Right lung (tissue), 5 donors: ENCODE results near the gene DLGAP1. TPM values are rescaled to one million over a fixed set of nuclear protein-coding genes. Genes with fewer than 3 reads are reported as not detected.
A peak's percentile ranks its signal among the peaks of the same experiment; 100 is the strongest.

Experiments
- DNase-seq, 2 donors: peaks; one replicate each; pipeline ENCODE4 v3.0.0-alpha.2; 2013
- polyA plus RNA-seq, 5 donors: library from polyadenylated mRNA; unstranded; fragments of 120-200 nt; gene quantifications; one replicate each; pipeline versions ENCODE4 v1.2.1 to v1.2.3, GENCODE V29; 2013; ENCODE audit warnings: inconsistent platforms in 1 of 5, low replicate concordance in 1 of 5; ENCODE audit not compliant: insufficient read length in 5 of 5, insufficient read depth in 1 of 5

DLGAP1 gene
- polyA plus RNA-seq, 5 donors = 1.0 to 3.2 (median 2.0) TPM

DNA sequence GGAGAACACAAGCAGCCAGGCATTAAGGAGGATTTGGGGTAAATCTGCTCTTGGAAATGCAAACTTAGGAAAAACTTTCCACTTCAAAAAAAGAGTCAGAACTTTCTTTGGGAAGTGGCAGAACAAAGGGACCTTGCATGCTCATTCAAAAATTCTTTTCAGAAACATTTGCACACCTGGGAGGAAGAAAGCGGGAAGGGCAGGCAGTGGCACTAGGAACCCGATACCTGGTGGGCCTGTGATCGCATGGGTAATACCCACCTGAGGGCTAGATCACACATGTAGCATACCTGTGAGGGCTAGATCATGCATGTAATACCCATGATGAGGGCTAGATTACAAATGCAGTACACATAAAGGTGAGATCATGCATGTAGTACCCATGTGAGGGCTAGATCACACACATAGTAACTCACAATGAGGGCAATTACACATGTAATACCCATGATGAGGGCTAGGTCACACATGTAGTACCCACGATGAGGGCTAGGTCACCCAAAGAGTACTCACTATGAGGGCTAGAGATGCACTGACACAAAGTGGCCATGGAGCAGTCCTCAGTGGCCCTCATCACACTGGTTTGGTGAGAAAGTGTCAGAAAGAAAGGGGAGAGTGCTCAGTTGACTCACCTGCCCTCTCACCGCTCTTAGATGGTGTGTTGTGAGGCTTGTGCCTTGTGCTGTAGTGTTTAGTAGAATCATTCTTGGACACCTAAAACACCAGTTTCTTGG, 212.5 kb downstream of the DLGAP1 start:
- DNase-seq = no peak

DNA sequence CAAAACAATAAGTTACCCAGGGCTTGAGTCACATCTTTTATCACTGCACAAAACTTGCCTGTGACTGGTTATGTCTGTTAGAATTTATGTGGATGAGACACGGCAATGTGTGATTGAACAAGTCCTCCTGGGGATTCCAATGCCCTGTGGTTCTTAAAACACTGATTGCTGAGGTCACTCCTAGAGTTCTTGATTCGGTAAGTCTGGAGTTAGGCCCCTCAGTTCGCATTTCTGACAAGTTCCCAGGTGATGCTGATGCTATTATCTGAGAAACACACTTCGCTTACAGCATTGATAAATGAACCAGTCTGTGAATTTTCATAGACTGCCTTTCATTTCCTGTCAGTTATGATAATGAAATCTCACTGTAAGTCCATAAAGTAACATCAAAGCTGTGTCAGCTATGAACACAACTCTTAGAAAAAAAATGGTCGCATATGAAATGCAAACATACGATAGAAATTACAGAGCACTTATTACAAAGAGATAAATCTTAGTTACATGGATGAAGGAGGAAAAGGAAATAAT, 214.0 kb downstream of the DLGAP1 start:
- DNase-seq = no peak

DNA sequence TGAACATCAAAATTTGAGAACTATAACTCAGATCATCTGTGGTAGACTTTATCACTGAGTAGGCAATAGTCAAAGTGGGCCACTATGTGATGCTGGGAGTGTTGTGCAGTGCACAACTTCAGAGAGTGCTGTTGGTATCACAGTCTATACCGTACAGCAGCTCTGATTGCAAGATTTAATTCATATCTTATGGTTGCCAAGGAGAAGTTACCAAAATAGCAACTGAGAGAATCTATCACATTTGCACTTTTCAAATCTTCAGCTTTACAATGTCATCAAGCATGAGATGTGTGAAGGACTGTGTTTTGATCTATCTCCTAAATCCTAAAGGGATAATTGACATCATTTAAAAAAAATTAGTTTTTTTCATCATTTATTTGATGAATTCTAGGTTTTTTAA, 216.1 kb downstream of the DLGAP1 start:
- DNase-seq = no peak

DNA sequence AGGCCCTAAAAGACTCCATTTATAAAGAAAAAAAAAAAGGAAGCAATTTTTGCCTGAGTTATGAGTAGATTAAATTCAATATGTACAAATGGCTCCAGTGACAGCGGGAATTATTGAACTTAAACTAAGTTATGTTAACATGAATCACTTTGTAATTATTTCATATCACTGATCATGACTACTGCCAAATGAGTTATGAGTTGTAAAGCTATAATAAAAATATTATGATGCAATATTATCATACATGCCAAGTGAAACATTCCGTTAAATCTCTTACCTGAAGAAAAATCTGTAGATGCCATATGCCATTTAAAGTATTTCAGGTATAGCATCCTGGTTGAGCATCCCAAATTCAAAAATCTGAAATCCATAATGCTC, 217.5 kb downstream of the DLGAP1 start:
- DNase-seq = no peak

DNA sequence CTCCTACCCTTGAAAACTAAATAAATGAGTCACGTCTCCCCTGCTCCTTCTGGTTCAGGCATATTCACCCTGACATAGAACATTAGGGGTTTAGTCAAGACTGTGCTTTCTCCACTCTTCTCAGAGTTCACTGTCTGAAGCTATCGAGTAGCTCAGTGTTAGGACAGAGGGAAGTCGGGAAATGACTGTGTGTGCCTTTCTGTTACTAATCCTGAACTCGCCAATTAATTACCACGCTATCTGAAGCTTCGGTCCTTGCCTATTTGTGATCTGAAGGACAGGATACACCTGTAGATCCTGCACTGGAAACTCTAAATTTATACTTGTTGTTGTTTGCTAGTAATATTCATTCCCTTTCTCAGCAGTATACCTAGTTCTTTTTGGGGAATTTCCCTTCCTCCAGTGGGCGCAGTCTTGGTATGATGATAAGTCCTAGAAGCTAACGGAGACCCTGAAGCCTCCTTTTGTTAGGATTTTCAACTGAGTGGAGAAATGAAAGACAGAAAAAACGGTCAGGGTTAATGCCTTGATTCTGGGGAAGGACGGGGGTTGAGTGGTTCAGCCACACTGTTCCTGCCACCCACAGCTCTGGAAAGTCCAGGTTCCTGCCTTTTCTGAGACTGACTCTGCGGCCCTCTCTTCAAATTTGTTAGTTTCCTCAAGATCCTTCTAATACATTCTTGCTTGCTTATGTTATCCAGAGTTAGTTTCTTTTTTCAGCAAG, 218.0 kb downstream of the DLGAP1 start:
- no peak for DNase-seq

DNA sequence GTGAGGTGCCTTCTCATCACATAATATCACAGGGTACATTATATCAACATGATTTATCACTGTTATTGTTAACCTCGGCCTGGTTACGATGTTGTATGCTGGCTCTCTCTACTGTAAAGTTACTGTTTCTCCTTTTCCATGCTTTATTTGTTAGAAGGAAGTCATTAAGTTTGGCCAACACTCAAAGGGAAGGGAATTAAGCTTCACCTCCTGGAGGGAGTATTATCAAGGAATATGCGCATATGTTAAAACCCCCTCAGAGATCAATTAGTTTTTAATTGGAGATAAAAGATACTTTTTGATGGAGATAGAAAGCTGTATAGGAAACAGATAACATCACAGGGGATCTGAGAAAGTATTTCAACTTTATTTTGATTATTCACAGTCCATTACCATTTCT, 221.6 kb downstream of the DLGAP1 start:
- DNase-seq = no peak

DNA sequence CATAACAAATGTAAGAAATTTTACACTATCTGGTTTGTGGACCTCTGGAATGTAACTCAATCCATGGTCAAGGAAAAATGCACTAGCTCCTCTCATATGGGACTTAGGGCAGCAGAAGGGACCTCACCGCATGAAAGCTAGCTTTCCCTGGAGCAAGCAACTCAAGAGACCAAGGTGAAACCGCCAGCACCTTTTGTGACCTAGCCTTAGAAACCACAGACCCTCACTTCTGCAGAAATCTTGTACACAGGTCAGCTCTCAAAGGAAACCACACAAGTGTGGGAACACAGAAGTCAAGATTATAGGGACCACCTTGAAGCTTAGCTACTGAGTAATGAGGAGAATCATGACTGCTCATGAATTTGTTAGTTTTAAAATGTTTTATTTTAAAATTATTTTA, 222.5 kb downstream of the DLGAP1 start:
- DNase-seq = no peak

DNA sequence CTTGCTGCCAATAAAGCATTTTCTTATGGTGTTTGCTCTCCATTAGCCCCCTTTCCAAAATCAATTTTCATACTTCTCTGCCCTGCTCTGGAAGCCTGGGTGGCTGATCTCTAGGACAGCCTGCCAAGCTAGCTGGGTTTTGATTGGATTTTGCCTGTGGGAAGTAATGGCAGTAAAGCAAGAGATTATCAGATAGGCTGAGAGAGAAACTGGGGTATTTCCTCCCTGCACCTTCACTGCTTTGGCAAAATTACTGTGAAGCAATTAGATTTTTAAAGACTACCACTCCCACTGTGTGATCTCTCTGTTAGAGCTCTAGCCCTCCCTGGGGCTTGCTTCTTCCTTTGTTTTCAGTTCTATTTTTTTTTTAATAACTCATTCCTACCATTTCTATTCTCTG, 223.8 kb downstream of the DLGAP1 start:
- no peak for DNase-seq

DNA sequence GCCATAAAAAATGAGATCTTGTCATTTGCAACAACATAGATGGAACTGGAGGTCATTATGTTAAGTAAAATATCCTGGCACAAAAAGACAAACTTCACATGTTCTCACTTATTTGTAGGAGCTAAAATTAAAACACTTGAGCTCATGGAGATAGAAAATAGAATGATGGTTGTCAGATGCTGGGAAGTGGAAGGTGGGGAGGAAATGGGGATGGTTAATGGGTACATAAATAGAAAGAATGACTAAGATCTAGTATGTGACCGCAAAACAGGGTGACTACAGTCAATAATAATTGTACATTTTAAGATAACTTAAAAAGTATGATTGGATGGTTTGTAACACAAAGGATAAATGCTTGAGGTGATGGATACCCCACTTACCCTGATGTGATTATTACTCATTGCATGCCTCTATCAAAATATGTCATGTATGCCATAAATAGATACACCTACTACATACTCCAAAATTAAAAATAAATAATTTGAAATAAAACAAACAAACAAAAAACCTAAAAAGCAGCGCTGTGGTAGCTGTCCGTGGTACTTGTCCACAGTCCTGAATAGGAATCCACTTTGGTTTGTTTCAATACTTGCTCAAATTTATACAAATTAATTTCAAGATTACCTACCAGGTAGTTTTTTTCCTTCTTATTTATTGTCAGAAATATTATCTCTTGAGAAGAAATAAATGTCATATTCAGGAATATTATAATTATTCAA, 224.5 kb downstream of the DLGAP1 start:
- no peak for DNase-seq

DNA sequence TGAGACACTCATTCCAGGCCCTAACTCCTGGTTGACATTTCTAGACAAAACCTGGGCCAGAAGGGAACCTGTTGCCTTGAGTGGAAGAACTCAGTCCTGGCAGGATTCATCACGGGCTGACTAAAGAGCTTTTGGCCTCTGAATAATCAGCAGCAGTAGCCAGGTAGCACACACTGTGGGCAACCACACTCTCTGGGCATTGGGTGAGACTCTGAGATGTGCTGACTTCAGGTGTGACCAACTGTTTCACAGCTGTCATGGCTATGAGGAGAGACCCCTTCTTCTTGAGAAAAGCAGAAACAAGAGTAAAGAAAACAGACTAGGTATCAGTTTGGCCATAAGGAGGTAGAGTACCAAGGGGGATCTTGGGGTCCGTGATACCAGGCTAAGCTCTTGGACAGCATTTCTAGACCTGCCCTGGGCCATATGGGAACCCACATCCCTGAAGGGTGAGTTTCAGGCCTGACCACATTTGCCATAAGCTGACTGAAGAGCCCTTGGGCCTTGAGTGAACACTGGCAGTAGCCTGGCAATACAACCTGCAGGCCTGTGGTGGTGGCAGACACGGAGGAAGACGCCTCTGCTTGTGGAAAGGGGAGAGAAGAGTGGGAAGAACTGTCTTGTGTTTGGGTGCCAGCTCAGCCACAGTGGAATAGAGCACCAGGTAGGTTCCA, 230.9 kb downstream of the DLGAP1 start:
- DNase-seq = no peak

DNA sequence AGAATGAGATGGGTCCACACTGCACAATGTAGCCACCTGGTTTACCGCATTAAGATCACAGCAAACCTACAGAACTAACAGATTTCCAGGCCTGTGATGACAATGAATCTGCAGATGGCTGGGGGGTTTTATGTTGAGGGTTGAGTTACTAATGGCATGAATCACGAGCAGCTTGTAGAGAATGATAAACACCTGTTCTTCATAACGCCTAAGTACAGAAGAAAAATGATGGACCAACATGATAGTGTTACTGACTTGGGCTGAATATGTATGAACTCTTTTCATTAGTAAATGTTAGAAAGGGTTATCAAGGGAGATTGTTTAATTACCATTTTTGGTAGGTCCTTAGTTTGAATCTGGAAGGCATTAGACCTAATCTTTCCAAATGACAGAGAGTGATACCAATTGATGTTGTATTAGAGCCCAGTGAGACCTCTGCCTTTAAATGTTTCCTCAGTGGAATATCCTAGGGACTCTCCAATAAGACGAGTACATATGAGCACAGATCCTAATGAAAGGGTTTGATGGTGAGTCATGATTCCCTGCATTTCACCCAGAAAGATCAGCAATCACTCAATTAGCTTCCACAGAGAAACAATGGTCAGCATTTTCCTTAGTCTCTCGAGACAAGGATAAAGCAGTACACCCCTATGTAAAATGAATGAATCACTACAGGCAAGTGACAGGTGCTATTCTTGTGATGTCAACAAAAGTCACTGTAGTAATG, 243.8 kb downstream of the DLGAP1 start:
- no peak for DNase-seq

DNA sequence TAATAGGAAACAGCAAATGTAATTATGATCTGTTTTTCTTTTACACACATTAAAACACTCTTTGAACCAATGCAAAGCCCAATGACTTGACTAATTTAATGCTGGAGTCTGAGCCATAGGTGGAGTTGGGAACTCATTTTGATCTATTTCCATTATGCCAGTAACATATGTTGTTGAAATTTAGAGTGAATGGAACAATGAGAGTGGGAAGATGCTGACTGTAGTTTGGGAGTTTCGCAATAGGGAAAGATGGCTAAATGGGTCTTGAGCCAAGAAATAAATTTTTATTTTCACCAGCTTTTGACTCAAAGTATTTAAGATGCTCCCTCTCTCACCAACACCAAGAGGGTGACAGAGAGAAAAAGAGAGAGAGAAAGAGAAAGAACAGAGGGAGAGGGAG, 246.7 kb downstream of the DLGAP1 start:
- no peak for DNase-seq

DNA sequence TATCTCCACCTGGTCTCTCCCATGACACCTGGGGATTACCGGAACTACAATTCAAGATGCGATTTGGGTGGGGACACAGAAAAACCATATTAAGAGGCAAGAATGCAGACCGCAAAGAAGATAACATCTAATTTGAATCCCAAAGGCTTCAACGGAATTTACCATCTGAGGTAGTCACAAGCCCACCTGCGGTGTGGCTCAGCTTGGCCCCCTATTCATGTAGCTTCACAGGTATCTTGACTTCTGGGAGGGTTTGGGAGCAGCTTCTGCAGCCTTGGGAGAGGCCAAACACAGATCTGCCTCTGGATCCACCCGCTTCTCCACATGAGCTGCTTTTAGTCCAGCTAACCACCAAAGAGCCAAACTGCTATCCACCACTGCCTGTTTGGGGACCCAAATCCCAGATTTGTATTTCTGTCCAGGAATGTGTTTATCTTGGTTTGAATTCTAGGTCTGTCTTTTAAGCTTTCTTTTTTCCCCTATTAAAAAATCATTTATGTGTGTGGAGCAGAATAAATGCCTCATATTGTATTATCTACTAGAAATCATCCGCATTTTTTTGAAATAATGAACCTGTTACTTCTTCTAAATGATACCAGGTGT, 247.6 kb downstream of the DLGAP1 start:
- DNase-seq = no peak

DNA sequence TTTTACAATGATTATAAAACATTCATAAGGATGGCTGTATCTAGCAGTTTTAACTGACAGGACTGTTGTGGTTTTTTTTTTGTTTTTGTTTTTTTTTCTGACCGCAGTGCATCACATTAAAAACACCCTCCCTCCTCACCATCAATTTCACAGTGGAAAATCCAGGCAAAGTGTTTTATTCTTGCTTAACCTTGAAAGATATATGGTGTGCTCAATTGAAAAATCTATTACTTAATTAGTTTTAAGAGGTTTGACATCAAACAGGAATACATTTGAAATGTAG, 250.7 kb downstream of the DLGAP1 start:
- no peak for DNase-seq

DNA sequence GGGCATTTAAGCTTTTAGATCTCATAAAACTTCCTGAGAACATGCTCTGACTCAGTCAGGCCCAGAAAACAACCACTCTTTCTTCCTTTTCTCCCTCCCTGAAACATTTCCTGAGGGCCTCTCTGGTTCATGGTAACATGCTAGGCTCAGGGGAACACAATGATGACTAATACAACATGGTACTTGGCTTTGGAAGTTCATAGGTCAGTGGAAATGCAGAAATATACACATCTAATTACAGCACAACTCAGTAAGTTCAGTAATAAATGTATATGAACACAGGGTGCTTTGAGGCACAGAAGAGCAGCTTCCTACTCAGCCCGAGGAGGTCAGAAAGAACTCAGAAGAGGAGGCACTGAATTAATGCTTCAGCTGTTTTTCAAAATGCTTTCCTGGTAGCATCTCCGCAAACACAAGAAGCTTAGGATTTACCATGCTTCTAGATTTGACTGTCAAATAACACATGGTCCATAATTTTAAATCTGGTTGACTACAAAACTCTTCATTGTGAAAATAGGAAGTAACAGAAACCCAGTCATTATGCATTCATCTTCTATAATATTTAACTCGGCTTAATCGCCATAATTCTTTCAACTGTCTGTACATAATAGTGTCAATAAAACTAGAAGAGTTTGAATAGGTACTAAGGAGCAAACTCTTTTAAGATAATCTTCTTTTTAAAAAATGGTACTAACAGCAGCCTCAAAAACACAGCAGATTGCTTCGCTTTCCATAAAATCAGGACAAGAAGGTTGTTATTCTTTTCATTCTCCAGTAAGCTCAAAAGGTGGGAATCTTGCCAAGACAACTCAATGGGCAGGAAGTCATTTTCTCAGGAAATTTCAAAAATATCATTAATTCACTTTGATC, 251.3 kb downstream of the DLGAP1 start:
- DNase-seq = no peak

DNA sequence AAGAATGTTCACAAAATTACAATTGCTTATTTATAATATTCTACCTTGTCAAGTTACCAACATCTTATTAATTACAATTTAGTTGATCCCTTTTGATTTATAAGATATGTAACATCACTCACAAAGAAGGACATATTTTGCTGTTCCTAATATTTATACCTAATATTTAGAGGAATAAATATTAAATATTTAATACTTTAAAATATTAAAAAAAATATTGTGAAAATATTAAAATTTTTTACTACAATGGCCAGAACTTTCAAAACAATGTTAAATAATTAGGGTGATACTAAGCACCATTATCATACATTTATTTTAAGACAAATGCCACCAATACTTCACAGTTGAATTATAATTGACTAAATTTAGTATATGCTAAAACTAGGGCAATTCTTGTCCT, 254.7 kb downstream of the DLGAP1 start:
- no peak for DNase-seq

DNA sequence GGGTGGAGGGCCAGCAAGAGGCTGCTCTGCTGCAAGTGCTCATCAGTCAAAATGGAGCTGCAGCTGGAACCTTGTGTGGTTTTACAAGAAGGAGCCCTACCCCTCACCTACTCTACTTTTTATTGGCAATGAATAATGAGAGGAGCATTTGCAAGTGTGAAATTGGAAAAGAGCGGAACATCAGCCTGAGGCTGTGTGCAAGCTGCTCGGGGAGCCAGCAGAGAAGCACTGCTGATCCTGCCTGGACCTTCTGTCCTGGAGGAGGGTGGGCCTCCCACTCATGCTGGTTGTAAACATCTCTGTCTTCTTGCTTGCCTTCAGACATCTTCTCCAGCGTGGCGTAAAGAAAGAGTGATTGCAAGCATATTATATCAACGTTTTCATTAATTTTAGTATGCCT, 256.2 kb downstream of the DLGAP1 start:
- DNase-seq = no peak

DNA sequence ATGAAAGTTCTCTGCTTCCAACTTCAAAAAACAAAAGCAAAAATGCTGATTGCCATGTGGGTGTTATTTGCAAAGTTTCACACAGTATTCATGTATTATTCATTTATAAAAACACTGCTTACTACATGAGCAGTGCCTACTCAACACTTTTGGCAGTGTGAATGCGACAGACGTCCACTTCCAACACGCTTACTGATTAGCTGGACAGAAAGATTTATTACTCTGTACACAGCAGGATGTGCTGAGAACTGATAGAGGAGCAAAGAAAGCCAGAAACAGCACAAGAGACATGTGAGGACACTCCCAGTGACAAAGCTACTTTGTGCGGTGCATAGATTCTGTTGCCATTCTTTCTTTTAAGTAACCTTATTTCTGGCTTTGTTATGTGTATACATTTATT, 258.8 kb downstream of the DLGAP1 start:
- no peak for DNase-seq

DNA sequence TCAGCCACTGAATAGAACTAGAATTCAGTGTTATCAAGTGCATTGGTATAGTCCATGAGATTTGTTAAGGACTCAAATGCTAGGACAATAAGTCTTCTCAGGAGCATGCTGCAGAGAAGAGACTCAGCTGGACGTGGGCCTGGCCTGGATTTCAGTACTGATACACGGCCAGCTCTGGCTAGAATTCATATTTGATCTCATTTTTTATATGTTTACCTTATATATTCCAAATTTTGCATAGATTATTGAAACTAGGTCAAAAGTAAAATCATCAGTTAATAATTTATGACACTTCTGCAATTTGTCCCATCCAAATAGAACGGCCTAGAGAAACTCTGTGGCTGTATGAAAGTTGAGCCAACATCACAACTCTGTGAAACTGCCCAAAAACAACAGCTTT, 262.0 kb downstream of the DLGAP1 start:
- DNase-seq = peak in 1 of 2 donors; percentile 3

DNA sequence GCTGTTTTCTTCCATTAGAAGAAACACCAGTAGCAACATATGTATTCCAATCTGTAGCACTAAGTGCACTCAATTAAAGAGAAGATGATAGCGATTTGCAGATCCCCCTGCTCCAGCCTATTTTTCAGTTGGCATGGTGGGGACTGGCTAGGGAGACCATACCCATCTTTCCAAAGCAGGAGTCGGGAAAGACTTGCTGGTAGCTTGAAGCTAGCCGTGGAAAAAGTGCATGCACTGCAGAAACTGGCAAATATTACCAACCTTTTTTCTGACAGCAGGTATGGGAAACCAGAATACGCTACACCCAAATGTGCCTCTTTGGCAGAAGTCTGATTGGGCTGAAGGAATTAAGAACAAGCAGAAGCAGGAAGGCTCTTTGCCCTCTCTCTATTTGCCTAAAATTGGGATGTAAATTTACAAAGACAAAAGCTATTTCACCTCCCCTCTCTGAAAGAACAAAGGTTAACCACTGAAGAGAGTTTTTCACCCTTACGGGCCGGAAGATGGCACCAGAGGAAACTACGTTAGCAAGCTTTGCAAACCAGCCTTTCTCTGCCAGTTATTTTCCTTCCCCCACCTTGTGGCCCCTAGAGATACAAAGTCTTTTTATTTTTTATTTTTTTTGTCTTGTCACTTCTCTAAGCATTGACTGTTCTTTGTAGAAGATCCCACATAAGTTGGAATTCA, 273.1 kb downstream of the DLGAP1 start:
- no peak for DNase-seq
